Esophagus squamous epithelium (tissue), 4 donors: ENCODE data around the gene TUT4.

Experiments
- POLR2A ChIP-seq, 4 donors: fragments of 450-650 bp; IDR thresholded peaks; one replicate each; pipeline ENCODE4 v1.6.1; 2017; ENCODE audit warnings: antibody characterized with exemption in 4 of 4, mild to moderate bottlenecking in 4 of 4, moderate library complexity in 3 of 4
- TF ChIP-seq, protein P1 (sequence below), 6 experiments: fragments of 450-650 bp in 4 of 6; fragments of 200-600 bp in 2 of 6; sonication (generic) in 2 of 6; IDR thresholded peaks; one replicate each; pipeline ENCODE4 v1.5.1; 2016 to 2019; ENCODE audit warnings: antibody characterized with exemption in 6 of 6, mild to moderate bottlenecking in 4 of 6, moderate library complexity in 4 of 6

DNA sequence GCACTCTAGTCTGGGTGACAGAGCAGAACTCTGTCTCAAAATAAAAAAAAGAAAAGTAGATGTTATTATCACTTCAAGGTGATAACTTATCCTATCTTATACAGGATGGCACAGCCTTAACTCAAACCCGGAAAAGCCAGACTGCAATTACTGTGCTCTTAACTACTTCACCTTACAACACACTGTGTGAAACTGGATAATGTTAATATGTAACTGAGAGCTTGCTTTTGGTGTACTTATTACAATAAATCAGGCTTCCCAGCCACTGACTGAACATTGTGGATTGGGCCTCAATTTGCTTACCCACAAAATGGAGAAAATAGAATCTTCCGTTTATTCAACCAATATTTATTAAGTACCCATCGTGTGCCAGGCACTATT lies 150.0 kb downstream of the TUT4 start:
- no peak for TF ChIP-seq POLR2A (IDR thresholded peaks at IDR 0.05)
- TF ChIP-seq, protein P1, sequence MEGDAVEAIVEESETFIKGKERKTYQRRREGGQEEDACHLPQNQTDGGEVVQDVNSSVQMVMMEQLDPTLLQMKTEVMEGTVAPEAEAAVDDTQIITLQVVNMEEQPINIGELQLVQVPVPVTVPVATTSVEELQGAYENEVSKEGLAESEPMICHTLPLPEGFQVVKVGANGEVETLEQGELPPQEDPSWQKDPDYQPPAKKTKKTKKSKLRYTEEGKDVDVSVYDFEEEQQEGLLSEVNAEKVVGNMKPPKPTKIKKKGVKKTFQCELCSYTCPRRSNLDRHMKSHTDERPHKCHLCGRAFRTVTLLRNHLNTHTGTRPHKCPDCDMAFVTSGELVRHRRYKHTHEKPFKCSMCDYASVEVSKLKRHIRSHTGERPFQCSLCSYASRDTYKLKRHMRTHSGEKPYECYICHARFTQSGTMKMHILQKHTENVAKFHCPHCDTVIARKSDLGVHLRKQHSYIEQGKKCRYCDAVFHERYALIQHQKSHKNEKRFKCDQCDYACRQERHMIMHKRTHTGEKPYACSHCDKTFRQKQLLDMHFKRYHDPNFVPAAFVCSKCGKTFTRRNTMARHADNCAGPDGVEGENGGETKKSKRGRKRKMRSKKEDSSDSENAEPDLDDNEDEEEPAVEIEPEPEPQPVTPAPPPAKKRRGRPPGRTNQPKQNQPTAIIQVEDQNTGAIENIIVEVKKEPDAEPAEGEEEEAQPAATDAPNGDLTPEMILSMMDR (IDR thresholded peaks at IDR 0.05), result no peak
